Measurements from ENCODE around the gene DAPK3.

DNA sequence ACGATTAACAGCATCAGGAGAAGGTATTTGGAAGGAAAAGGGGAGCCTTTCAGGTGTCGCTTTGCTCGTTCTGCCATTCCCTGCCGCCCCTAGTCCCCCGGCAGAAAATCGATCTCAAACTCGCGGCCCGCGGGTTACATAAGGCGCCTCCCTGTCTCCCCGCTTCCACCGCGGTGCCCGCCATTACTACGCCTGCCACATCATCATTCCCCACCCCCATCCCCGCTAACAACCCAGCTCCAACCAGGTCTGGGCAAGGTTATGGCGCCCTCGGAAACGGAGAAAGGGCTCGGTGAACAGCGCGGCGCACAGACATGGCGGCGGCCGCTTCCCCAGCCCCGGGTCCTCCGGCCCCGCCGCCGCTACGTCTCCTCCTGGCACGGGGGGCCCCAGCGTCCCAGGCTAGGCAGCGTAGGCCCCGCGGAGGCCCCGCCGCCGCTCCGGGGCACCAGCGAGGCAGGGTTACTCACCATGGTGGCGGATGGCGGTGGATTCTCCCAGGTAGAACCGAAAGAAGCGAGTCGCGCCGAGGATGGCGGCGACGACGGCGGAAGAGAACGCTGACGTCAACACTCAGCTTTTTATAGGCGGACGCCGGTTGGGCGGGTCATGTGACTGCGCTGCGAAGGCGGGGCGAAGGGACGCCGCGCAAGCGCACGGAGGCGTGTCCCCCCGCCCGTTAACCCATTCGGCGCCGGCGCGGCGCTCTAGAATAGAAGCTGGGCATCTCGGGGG, 14.2 kb upstream of the DAPK3 start, which contains the start of gene EEF2:
- TF ChIP-seq, protein P1, sequence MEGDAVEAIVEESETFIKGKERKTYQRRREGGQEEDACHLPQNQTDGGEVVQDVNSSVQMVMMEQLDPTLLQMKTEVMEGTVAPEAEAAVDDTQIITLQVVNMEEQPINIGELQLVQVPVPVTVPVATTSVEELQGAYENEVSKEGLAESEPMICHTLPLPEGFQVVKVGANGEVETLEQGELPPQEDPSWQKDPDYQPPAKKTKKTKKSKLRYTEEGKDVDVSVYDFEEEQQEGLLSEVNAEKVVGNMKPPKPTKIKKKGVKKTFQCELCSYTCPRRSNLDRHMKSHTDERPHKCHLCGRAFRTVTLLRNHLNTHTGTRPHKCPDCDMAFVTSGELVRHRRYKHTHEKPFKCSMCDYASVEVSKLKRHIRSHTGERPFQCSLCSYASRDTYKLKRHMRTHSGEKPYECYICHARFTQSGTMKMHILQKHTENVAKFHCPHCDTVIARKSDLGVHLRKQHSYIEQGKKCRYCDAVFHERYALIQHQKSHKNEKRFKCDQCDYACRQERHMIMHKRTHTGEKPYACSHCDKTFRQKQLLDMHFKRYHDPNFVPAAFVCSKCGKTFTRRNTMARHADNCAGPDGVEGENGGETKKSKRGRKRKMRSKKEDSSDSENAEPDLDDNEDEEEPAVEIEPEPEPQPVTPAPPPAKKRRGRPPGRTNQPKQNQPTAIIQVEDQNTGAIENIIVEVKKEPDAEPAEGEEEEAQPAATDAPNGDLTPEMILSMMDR (conservative IDR thresholded peaks at IDR 0.05; ENCODE audit: low read length): no peak
- no peak for TF ChIP-seq EZH2phosphoT487 (IDR thresholded peaks at IDR 0.05; ENCODE audit: borderline replicate concordance)

All from Loucy (cell line).